22Rv1 (cell line): Measurements from ENCODE around the gene HOXC10.

ENCODE experiments used
- ZFX ChIP-seq: fragments of 450-650 bp; IDR thresholded peaks from 2 replicates; pipeline ENCODE4 v1.6.1; 2017; ENCODE audit warnings: antibody characterized with exemption, borderline replicate concordance
- TF ChIP-seq, protein P1 (sequence below): fragments of 450-650 bp; IDR thresholded peaks from 2 replicates; pipeline ENCODE4 v1.5.1; 2017; ENCODE audit warnings: mild to moderate bottlenecking

DNA sequence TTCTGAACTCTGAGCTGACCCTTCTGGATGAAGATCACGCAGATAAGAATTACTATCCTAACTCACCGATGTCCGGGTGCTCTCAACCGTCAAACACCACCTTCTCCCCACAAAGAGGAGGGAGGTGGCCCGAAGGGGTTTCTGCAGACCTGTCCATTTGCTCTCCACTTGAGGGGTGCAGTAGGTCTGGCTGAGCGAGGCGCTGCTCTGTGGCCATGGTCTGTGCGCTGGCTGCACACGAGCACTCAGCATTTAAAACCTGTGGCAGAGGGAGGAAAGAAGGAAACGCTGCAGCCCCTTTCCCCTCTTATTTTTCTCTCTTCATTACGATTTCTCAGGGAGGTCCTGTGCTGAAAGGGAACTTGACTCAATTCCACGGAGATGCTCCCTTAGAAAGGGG, 47.8 kb upstream of the HOXC10 start:
- TF ChIP-seq, protein P1, sequence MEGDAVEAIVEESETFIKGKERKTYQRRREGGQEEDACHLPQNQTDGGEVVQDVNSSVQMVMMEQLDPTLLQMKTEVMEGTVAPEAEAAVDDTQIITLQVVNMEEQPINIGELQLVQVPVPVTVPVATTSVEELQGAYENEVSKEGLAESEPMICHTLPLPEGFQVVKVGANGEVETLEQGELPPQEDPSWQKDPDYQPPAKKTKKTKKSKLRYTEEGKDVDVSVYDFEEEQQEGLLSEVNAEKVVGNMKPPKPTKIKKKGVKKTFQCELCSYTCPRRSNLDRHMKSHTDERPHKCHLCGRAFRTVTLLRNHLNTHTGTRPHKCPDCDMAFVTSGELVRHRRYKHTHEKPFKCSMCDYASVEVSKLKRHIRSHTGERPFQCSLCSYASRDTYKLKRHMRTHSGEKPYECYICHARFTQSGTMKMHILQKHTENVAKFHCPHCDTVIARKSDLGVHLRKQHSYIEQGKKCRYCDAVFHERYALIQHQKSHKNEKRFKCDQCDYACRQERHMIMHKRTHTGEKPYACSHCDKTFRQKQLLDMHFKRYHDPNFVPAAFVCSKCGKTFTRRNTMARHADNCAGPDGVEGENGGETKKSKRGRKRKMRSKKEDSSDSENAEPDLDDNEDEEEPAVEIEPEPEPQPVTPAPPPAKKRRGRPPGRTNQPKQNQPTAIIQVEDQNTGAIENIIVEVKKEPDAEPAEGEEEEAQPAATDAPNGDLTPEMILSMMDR: no peak
- no peak for TF ChIP-seq ZFX
